GM18951 (cell line): ENCODE results near the gene PTGR2.
A peak's percentile ranks its signal among the peaks of the same experiment; 100 is the strongest.

ENCODE experiments used
- POLR2A ChIP-seq: IDR thresholded peaks from 4 replicates; pipeline ENCODE4 v1.6.1; 2011; ENCODE audit warnings: mild to moderate bottlenecking; ENCODE audit not compliant: insufficient read length, insufficient read depth; ENCODE audit errors: extremely low read depth
- in situ Hi-C: fragments of 300-500 bp; cut with MboI; formaldehyde crosslinking; loops from one replicate; pipeline ENCODE4 v1.12.0; 2022; ENCODE audit warnings: low sequenced_read_pairs, mixed read lengths, inconsistent platforms; ENCODE audit not compliant: unreplicated experiment

PTGR2 gene

DNA sequence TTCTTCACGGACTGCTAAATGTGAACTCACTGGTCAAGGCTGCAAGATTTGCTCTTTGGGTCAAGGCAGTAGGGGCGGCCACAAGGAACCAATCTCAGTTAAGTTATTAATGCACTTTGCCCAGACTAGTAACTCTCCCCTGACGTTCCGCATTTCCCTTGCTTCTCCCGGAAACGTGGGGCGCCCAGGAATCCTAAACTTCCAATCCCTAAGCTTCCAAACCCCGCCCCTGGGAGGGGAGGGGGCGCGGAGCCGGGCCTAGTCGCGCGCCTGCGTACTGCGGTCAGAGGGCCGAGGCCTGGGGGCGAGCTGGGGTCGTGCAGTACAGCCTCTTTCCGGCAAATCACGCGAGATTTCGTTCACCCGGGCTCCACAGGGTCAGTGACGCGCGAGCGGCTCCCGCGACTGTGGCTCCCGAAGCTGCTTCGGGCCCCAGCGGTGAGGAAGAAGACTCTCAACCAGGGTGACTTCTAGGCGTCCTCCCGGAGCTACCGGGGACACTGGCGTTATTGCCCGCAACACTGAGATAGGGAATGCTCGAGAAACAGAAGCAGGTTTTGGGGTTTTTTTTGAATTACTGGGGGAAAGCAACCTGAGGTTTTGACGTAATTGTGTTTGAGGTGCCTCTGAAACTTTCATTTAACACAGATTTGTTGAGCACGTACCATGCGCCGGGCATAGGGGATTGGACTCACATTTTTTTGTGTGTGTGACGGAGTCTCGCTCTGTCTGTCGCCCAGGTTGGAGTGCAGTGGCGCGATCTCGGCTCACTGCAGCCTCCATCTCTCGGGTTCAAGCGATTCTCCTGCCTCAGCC is at the start of gene PTGR2:
PTGR2 (plus strand) TSS at position 265 of the 816 bp plus-strand sequence. CDS start 7,032 bp downstream, outside the sequence.
- in situ Hi-C loops = no loop called here
- peak; percentile 77 for TF ChIP-seq POLR2A

DNA sequence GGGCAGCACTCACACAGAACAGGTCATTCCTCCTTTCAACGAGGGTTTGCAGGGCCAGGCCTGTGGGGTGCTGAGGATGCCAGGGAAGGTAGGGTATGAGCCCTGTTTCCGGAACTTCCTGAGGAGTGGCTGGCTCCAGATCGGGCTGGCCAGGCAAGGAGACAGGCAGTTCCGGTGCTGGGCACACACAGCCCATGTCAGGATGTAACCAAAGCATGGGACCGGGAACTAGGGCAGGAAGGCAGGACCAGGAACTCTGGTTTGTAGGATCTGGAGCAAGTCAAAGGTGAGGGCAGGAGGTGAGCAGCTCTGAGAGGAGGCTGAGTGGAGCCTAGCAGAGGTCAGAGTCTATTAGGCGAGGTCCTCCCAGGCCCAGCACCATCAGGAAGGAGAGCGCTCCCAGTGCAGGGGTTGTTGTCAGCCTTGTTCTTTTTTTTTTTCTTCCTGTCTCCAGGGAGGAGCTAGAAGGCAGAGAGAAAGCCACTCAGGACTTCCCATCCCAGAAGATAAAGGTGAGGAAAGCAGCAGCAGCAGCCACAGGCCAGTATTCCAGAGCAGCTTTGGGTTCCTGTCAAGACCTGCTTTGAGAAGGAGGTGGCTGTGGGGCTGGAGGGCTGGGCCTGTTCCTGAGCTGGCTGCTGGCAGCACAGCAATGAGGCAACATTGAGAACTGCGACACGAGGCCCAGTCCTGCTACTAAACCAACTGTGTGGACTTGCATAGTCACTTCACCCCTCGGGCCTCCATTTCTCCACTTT is 49.0 kb upstream of the PTGR2 start:
- no peak for TF ChIP-seq POLR2A
- in situ Hi-C loops = no loop called here

DNA sequence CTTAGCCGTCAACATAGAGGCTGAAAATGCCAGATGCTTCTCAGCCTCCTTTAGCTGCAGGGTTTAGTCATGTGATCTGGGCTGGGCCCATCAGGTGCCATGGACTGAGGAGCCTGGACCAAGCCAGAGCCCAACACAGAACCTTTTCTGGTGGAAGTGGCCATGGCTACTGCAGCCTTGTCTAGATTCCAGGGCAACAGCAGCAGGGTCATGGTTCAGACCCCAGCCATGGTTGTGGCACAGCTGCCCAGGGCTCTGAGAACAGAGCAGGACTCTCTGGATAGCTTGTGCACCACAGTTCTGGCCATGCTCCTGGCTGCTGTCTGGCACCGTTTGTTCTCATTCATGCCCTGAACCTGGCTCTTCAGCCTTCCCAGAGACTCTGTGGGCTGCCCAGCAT is 47.0 kb upstream of the PTGR2 start:
- in situ Hi-C loops = no loop called here
- no peak for TF ChIP-seq POLR2A

DNA sequence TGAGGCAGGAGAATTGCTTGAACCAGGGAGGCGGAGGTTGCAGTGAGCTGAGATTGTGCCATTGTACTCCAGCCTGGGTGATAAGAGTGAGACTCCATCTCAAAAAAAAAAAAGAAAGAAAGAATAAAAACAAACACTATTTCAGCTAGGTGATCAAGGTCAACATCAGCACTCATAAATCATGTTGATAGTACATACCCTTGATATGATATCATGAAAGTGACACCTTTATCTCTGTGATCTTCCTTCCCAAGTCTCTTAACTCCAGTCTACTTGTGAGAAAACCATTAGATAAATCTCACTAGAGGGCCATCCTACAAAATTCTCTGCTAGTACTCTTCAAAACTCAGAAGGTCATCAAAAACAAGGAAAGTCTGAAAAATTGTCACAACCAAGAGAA is 44.2 kb upstream of the PTGR2 start:
- in situ Hi-C loops = no loop called here
- TF ChIP-seq POLR2A = no peak

DNA sequence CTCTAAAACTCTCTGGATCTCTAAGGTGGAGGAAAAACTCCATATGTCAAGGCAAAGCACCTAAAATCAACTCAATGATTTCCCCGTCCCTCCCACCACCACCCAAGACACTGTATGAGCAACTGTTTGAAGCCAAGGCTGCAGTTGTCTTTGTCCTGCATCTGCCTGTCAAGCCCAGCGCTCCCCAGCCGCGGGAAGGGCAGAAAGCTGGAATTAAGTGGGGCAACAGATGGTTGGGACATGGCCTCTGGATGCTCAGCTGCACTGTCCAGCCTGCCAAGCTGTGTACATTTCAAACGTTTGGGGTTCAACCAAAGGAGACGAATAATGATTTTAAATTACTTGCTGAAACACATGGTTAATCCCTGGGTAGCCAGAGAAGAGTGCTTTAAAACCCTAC is 42.2 kb upstream of the PTGR2 start:
- in situ Hi-C loops = no loop called here
- TF ChIP-seq POLR2A = no peak

DNA sequence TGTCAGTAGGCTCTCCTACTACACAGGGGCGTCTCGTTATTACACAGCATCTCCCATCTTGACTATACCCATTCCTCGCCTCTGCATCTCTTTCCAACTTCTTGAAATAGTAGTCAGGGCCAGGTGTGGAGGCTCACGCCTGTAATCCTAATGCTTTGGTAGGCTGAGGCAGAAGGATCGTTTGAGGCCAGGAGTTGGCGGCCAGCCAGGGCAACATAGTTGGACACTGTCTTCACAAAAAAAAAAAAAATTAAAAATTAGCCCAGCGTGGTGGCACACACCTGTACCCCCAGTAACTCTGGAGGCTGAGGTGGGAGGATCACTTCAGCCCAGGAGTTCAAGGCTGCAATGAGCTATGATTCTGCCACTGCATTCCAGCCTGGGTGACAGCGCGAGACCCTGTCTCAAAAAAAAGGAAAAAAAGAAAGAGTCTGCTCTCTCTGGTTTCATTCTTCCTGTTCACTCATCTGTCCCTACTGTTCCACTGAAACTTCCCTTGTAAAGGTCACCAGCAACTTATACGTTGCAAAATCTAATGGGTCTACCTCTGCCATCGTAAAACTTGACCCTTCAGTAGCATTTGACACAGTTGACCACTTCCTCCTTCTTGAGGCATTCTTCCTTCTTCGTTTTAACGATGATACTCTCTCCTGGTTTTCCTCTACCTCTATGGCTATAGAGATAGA is 41.0 kb upstream of the PTGR2 start:
- in situ Hi-C loops = no loop called here
- no peak for TF ChIP-seq POLR2A

DNA sequence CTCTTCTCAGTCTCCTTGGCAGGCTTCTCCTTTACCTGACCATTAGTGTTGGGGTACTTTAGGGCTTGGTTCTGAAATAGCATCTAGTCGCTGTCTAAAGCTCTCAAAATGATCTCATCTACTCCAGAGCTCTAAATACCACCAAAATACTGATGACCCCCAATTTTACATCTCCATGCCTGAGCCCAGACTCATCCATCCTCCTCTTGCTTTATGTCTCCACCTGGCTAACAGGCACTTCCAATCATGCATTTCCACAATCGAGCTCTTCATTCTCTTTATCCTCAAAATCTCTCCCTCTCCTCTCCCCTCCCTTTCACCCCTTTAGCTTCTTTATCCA is 40.5 kb upstream of the PTGR2 start:
- TF ChIP-seq POLR2A = no peak
- in situ Hi-C loops = no loop called here

DNA sequence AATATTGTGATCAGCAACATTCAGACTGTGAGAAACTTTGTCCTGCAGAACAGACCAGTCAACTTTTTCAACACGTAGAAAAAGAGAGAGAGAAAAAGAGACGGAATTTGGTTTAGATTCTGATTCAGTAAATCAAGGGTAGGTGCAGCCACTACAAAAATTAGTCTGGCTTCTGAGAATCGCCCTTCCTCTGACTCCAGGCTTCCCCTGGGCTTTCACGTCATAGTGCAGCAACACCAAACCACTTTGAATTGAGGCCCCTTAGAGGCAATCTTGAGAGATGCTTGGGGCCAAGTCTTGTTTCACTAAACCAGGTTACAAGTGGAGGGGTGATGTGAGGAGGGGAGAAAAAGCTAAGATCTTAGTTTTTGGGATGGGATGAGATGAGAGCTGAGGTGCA is 37.5 kb upstream of the PTGR2 start:
- TF ChIP-seq POLR2A = no peak
- in situ Hi-C loops = no loop called here

DNA sequence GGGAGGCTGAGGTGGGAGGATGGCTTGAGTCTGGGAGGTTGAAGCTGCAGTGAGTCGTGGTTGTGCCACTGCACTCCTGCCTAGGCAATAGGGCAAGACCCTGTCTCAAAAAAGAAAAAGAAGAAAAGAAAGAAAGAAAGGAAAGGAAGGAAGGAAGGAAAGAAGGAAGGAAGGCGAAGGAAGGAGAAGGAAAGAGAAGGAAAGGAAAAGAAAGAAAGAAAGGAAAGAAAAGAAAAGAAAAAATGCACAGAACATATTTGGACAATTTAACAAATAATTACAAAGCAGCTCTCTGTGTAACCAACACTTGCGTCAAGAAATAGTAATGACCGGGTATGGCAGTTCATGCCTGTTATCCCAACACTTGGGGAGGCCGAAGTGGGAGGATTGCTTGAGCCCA is 35.8 kb upstream of the PTGR2 start:
- in situ Hi-C loops = no loop called here
- no peak for TF ChIP-seq POLR2A

DNA sequence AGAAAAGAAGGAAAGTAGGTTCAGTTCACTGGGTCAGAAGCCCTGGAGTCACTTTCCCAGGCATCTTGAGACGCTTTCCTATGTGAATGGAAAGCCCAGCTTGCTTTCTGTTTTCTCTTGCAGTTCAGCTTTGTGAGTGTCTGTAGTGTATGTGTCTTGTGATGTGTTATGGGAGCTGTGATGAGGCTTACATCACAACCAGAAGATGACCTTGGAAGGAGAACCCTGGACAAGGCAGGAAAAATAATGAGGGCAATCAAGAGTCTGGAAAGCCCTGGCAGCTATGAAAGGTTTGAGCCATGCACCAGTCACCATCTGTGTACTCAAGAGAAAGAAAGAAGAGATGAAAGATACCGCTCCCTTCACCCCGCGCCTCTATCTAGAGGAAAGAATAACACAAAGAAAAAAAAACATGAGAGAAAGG is 35.2 kb upstream of the PTGR2 start:
- in situ Hi-C loops = no loop called here
- TF ChIP-seq POLR2A = no peak

DNA sequence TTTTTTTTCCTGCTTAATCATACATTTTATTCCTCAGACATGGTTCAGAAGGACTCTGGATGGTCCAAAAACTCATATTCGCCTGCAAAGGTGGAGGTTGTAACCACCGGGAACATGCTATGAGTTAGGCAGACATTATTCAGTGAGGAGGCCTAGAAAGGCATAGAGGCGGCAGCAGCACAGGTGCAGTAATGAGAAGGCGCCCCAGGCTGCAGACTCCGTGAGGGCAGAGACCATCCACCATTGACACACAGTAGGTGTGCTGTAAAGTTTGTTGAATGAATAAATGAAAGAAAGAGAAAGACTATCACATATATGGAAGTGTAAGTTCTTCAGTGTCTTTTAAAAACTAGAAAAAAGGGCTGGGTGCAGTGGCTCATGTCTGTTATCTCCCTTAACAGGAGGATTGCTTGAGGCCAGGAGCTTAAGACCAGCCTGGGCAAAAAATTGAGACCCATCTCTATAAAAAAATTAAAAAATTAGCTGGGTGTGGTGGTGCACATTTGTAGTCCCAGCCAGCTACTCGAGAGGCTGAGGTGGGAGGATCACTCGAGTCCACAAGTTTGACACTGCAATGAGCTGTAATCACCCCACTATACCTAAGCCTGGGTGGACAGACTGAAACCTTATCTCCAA is 34.5 kb upstream of the PTGR2 start:
- in situ Hi-C loops = no loop called here
- no peak for TF ChIP-seq POLR2A

DNA sequence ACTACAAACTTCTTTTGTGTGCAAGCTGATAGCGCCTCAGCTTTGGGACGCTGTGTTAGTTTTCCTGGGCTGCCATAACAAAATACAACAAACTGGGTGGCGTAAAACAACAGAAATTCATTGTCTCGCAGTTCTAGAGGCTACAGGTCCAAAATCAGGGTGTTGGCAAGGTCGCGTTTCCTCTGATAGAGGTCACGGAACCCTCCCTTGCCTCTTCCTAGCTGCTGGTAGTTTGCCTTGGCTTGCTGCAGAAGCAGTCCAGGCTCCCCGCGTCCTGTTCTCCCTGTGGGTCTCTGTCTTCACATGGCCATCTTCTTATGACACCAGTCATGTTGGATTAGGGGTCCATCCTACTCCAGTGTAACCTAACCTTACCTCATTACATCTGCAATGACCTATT is 32.8 kb upstream of the PTGR2 start:
- no peak for TF ChIP-seq POLR2A

DNA sequence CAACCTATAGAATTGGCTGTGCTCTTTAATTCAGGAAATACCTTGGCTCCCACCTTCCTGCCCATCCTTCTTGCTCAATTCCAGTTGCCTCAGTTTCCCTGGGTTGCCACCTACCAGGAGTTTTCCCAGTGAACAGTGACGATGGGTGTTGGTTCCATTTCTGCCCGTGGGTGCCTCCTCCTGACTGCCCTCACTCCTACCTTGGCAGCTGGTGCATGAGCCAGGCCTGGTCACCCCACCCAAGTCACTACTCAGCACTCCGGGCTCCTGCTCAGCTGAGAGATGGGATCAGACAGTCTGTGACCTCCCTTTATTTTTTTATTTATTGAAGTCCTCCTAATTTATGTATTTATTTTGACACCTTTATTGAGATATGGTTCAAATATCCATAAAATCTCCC is 31.0 kb upstream of the PTGR2 start:
- no peak for TF ChIP-seq POLR2A
- in situ Hi-C loops = no loop called here

More for the DNA sequence above, 32.8 kb upstream of the PTGR2 start:
- in situ Hi-C loops = no loop called here

DNA sequence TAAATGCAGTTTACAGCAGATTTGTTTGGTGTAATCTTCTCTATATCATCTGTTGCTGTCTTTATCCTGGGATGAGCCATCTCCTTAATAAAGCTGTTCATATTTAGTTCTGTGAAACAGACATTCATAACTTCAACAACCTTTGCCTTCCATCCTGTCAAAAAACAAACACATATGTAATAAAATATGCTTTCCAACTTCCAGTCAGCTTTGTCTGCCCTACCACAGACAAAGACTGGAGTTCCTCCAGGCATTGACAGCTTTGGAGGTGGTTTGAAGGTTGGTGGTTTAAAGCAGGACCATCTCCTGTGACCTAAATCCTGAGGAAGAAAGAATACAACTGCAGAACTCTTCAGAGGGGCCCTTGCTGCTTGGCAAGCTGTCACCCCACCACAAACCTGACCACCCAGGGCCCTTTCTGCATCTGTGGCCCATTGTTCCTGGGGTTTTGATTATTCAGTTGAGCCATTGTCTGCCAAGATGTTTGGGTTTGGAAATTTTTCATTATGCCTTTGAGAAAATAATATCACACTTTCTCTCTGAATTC is 28.2 kb upstream of the PTGR2 start:
- in situ Hi-C loops = no loop called here
- TF ChIP-seq POLR2A = no peak
